CD4-positive, alpha-beta T cell (primary cell): ENCODE results near the gene SNX24. TPM values are rescaled to one million over a fixed set of nuclear protein-coding genes. Genes with fewer than 3 reads are reported as not detected.

Experiments
- ATAC-seq: fragments of 200-7000 bp; cut with Tn5 transposase; one replicate; pipeline ENCODE4 v1.10.0; 2022; ENCODE audit warnings: mild to moderate bottlenecking; ENCODE audit not compliant: poor library complexity
- CTCF ChIA-PET: fragments of 350-600 bp; sonication (Branson Sonifier 250); formaldehyde crosslinking; loops from one replicate; lab custom pipeline; 2021; ENCODE audit warnings: antibody characterized with exemption, inconsistent platforms; lab: Charles Lee
- POLR2A ChIA-PET: fragments of 350-600 bp; sonication (Branson Sonifier 250); formaldehyde crosslinking; loops from one replicate; lab custom pipeline; 2021; ENCODE audit warnings: antibody characterized with exemption, inconsistent platforms; lab: Charles Lee
- DNase-seq, 14 experiments: peaks; one replicate each; pipeline ENCODE4 v3.0.0-alpha.2; 2013 to 2020; ENCODE audit warnings: mixed read lengths in 2 of 14
- H3K27ac ChIP-seq, 2 donors: one replicate each; pipeline versions ENCODE4 v1.5.1 to v1.7.0; 2013; ENCODE audit warnings: low read length in 2 of 2, low read depth in 1 of 2, mild to moderate bottlenecking in 1 of 2
- H3K27me3 ChIP-seq, 2 experiments: 1 replicate in 1 of 2; 2 replicates in 1 of 2; pipeline versions ENCODE4 v1.6.1 to v1.7.0; 2013; ENCODE audit warnings: low read length in 2 of 2, control low read depth in 1 of 2, mild to moderate bottlenecking in 1 of 2, moderate library complexity in 1 of 2; ENCODE audit not compliant: insufficient read depth in 2 of 2, control insufficient read depth in 1 of 2
- H3K36me3 ChIP-seq: one replicate; pipeline ENCODE4 v1.6.1; 2013; ENCODE audit warnings: low read length, control low read depth; ENCODE audit not compliant: insufficient read depth
- H3K4me1 ChIP-seq: one replicate; pipeline ENCODE4 v1.6.1; 2013; ENCODE audit warnings: low read length, control low read depth; ENCODE audit not compliant: insufficient read depth
- H3K4me3 ChIP-seq: one replicate; pipeline ENCODE4 v1.5.1; 2013; ENCODE audit warnings: mild to moderate bottlenecking, low read length, moderate library complexity
- H3K9me3 ChIP-seq, 2 experiments: 1 replicate in 1 of 2; 2 replicates in 1 of 2; pipeline versions ENCODE4 v1.6.1 to v1.7.0; 2013; ENCODE audit warnings: low read length in 2 of 2, mild to moderate bottlenecking in 2 of 2, control low read depth in 1 of 2, moderate library complexity in 1 of 2; ENCODE audit not compliant: control insufficient read depth in 1 of 2, insufficient read depth in 1 of 2
- H3K27ac Mint-ChIP-seq: one replicate; pipeline ENCODE4 v1.8.0; 2020; ENCODE audit warnings: mixed read lengths
- H3K27me3 Mint-ChIP-seq: one replicate; pipeline ENCODE4 v1.8.0; 2021; ENCODE audit warnings: mixed read lengths
- H3K36me3 Mint-ChIP-seq: one replicate; pipeline ENCODE4 v1.8.0; 2021; ENCODE audit warnings: low read depth, mixed read lengths
- H3K4me1 Mint-ChIP-seq: one replicate; pipeline ENCODE4 v1.8.0; 2021; ENCODE audit warnings: low read depth, mixed read lengths
- H3K4me3 Mint-ChIP-seq: one replicate; pipeline ENCODE4 v1.8.0; 2020; ENCODE audit warnings: mild to moderate bottlenecking, mixed read lengths
- H3K9me3 Mint-ChIP-seq: one replicate; pipeline ENCODE4 v1.8.0; 2020; ENCODE audit warnings: mixed read lengths
- intact Hi-C, 2 experiments: fragments of 100-400 bp; cut with DNase I in 1 of 2; cut with micrococcal nuclease in 1 of 2; formaldehyde crosslinking; loops; one replicate each; pipeline versions ENCODE4 v1.15.1 to v1.9.0; 2023 to 2025; cut with DNase I, micrococcal nuclease
- total RNA-seq, 174 experiments: library from RNA in 2 of 174; stranded (reverse) in 2 of 174; gene quantifications; one replicate each; pipeline ENCODE4 v1.2.3 and lab custom pipeline; 2021 to 2026
- TF ChIP-seq, protein P1 (sequence below): fragments of 200-600 bp; IDR thresholded peaks from one replicate; pipeline ENCODE4 v1.8.0; 2022; ENCODE audit warnings: antibody characterized with exemption, mild to moderate bottlenecking

Gene SNX24
- total RNA-seq, 2 experiments from 2014 or later = 2.3 to 3.0 TPM

DNA sequence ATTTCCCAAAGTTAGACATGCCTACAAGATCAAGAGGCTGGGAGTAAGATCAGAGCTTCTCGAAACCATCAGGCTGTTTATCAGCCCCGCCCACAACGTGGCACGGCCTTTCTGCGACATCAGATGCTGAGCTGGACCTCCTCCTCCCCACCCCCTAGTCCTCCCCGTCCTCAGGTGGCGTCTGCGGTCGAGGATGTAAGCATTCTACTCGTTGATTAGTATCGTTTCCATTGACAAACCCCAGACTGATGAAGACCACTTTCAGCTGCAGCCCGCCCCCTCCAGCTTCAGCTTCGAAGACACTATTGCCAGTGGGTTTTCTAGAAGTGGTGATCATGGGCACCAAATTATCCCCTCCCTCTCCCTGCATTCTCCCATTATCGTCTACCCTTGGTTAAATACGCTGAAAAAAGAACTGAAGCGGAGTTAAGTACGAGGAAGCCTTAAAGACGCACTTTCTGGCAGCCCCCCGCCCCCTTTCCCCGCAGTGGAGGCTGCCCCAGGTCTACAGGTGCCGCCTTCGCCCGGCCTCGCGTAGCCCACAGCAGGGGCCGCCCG is 190.0 kb downstream of the SNX24 start:
- no peaks in the 10 kb centered on the region for H3K36me3 Mint-ChIP-seq
- ATAC-seq (no peak), DNase-seq (peak in 1 of 14 experiments; percentile 1)
- Histone ChIP-seq H3K36me3 (no peaks in the 10 kb centered on the region), H3K9me3 (no peaks in the 10 kb centered on the region), H3K27ac (no peak overlapping the region), H3K27me3 (peaks cover 30 to 63% of the 10 kb centered on the region in 2 experiments), H3K4me3 (peak overlapping the region; percentile 14), H3K4me1 (peaks cover 19% of the 10 kb centered on the region)
- peaks cover 9% of the 10 kb centered on the region for H3K4me1 Mint-ChIP-seq
- CTCF ChIA-PET = no interaction called here
- H3K9me3 Mint-ChIP-seq = no peaks in the 10 kb centered on the region
- no peak overlapping the region for H3K27ac Mint-ChIP-seq
- TF ChIP-seq, protein P1, sequence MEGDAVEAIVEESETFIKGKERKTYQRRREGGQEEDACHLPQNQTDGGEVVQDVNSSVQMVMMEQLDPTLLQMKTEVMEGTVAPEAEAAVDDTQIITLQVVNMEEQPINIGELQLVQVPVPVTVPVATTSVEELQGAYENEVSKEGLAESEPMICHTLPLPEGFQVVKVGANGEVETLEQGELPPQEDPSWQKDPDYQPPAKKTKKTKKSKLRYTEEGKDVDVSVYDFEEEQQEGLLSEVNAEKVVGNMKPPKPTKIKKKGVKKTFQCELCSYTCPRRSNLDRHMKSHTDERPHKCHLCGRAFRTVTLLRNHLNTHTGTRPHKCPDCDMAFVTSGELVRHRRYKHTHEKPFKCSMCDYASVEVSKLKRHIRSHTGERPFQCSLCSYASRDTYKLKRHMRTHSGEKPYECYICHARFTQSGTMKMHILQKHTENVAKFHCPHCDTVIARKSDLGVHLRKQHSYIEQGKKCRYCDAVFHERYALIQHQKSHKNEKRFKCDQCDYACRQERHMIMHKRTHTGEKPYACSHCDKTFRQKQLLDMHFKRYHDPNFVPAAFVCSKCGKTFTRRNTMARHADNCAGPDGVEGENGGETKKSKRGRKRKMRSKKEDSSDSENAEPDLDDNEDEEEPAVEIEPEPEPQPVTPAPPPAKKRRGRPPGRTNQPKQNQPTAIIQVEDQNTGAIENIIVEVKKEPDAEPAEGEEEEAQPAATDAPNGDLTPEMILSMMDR = no peak
- POLR2A ChIA-PET = no interaction called here
- intact Hi-C loops = no loop called here
- peak overlapping the region; percentile 25 for H3K4me3 Mint-ChIP-seq
- peaks cover 83% of the 10 kb centered on the region for H3K27me3 Mint-ChIP-seq

DNA sequence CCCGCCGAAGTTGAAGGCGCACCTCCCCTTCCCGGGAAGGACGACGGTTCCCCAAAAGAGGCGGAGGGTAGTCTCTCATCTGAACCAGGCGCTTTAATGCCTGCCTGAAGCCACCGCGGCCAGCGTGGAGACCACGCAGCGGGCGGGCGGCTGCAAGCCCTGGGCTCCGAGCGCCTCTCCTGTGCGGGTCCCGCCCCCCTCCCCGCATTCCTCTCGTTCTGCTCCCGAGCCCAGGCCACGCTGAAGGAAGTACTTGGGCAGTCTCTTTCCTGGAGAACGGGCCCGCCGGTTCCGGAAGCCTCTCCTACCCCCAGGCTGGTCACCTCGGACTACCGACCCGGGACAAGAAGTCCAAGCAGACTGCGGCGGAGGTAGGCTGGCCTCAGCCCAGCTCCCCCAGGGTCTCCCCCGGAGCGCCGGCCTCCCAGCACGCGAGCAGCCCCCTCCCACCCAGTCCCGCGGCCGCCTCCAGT is 190.5 kb downstream of the SNX24 start:
- H3K27me3 ChIP-seq = peaks cover 30 to 63% of the 10 kb centered on the region in 2 experiments
- no peak overlapping the region for H3K4me3 Mint-ChIP-seq
- peaks cover 9% of the 10 kb centered on the region for H3K4me1 Mint-ChIP-seq
- H3K36me3 Mint-ChIP-seq = no peaks in the 10 kb centered on the region
- H3K4me1 ChIP-seq = peaks cover 19% of the 10 kb centered on the region
- H3K9me3 Mint-ChIP-seq = no peaks in the 10 kb centered on the region
- intact Hi-C loops = no loop called here
- TF ChIP-seq, protein P1 = no peak
- no peak for ATAC-seq
- POLR2A ChIA-PET = no interaction called here
- DNase-seq = no peak
- H3K36me3 ChIP-seq = no peaks in the 10 kb centered on the region
- peak overlapping the region; percentile 7 for H3K4me3 ChIP-seq
- H3K27me3 Mint-ChIP-seq = peaks cover 78% of the 10 kb centered on the region
- no peaks in the 10 kb centered on the region for H3K9me3 ChIP-seq
- CTCF ChIA-PET = no interaction called here
- H3K27ac ChIP-seq = no peak overlapping the region
- no peak overlapping the region for H3K27ac Mint-ChIP-seq

DNA sequence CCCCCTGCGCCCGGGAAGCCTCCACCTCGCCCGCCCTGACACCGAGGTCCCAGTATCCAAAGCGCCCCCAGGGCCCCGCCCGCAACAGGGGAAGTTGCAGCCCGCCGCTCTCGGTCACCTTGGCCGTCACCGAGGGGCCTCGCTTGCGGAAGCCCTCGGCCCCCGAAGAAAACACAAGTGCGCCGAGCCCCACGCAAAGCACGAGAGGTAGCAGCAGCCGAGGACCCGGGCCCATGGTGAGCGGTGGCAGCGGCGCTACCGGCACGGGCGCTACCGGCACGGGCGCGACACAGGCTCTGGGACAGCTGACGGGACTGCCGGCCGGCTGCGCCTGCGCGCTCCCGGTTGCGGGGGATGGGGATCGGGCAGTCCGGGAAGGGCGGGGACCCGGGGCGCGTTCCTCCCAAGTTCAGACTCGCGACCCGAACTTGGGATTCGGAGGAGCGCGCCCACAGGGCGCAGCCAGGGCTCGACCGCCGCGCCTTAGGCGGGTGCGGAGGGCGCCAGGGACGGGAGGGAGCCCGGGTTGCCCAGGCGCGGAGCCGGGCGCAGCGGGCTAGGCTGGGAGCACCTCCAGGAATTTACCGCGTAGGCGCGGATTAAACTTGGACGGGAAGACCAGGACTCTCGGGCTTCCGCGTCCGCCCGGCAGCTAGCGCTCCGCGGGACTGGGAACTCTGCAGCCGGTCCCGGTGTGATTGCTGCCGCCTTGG is 191.1 kb downstream of the SNX24 start, which contains the start of gene PPIC:
PPIC (minus strand) TSS at position 335 of the 713 bp plus-strand sequence; CDS start at position 235, 100 bp downstream.
- H3K36me3 ChIP-seq = no peaks in the 10 kb centered on the region
- H3K27ac Mint-ChIP-seq = no peak within 1 kb of the TSS
- H3K27me3 ChIP-seq = peaks cover 30 to 63% of the 10 kb centered on the region in 2 experiments
- no peak within 1 kb of the TSS for H3K27ac ChIP-seq
- POLR2A ChIA-PET = no interaction called here
- DNase-seq (no peak), ATAC-seq (no peak)
- no peaks in the 10 kb centered on the region for H3K9me3 ChIP-seq
- intact Hi-C loops = no loop called here
- peaks cover 19% of the 10 kb centered on the region for H3K4me1 ChIP-seq
- H3K27me3 Mint-ChIP-seq = peaks cover 78% of the 10 kb centered on the region
- peaks cover 9% of the 10 kb centered on the region for H3K4me1 Mint-ChIP-seq
- TF ChIP-seq, protein P1 = no peak
- H3K4me3 Mint-ChIP-seq = peak within 1 kb of the TSS; percentile 25
- no peaks in the 10 kb centered on the region for H3K36me3 Mint-ChIP-seq
- CTCF ChIA-PET = no interaction called here
- H3K9me3 Mint-ChIP-seq = no peaks in the 10 kb centered on the region
- H3K4me3 ChIP-seq = peak within 1 kb of the TSS; percentile 14
